H9 (cell line): ENCODE results near the gene VSTM4. TPM values are rescaled to one million over a fixed set of nuclear protein-coding genes. Genes with fewer than 3 reads are reported as not detected.

Experiments used
- DNase-seq: peaks from one replicate; pipeline ENCODE4 v3.0.0-alpha.2; 2017
- H2AFZ ChIP-seq: one replicate; pipeline ENCODE4 v1.6.1; 2013; ENCODE audit warnings: mild to moderate bottlenecking, low read length, control low read depth, moderate library complexity
- H2AK5ac ChIP-seq: 2 replicates; pipeline ENCODE4 v1.6.1; 2013; ENCODE audit warnings: low read length, control low read depth, mixed read lengths; ENCODE audit not compliant: insufficient read length
- H2BK120ac ChIP-seq: one replicate; pipeline ENCODE4 v1.6.1; 2013; ENCODE audit warnings: low read depth, mild to moderate bottlenecking, low read length, control low read depth, inconsistent platforms; ENCODE audit not compliant: poor library complexity, severe bottlenecking
- H2BK12ac ChIP-seq: 2 replicates; pipeline ENCODE4 v1.6.1; 2013; ENCODE audit warnings: low read length, control low read depth, mixed read lengths, low read depth; ENCODE audit not compliant: insufficient read length
- H2BK15ac ChIP-seq: 2 replicates; pipeline ENCODE4 v1.6.1; 2013; ENCODE audit warnings: low read depth, low read length, control low read depth
- H2BK20ac ChIP-seq: one replicate; pipeline ENCODE4 v1.6.1; 2013; ENCODE audit warnings: low read depth, mild to moderate bottlenecking, low read length, control low read depth, inconsistent platforms; ENCODE audit not compliant: poor library complexity, severe bottlenecking
- H2BK5ac ChIP-seq: 2 replicates; pipeline ENCODE4 v1.6.1; 2013; ENCODE audit warnings: low read length, control low read depth, mixed read lengths; ENCODE audit not compliant: insufficient read length
- H3K14ac ChIP-seq: 2 replicates; pipeline ENCODE4 v1.6.1; 2013; ENCODE audit warnings: low read length, control low read depth; ENCODE audit not compliant: insufficient read depth
- H3K18ac ChIP-seq: 2 replicates; pipeline ENCODE4 v1.6.1; 2013; ENCODE audit warnings: low read depth, mild to moderate bottlenecking, mixed read lengths, low read length, control low read depth; ENCODE audit not compliant: insufficient read length
- H3K23ac ChIP-seq: 2 replicates; pipeline ENCODE4 v1.6.1; 2013; ENCODE audit warnings: low read length, control low read depth, mixed read lengths, low read depth; ENCODE audit not compliant: insufficient read length
- H3K23me2 ChIP-seq: 2 replicates; pipeline ENCODE4 v1.6.1; 2013; ENCODE audit warnings: low read depth, mild to moderate bottlenecking, mixed read lengths, low read length, control low read depth; ENCODE audit not compliant: insufficient read length, poor library complexity, severe bottlenecking
- H3K27ac ChIP-seq: 2 replicates; pipeline ENCODE4 v1.5.1; 2013; ENCODE audit warnings: low read length, control low read depth, mixed read lengths, low read depth; ENCODE audit not compliant: insufficient read length
- H3K27me3 ChIP-seq: 2 replicates; pipeline ENCODE4 v1.6.1; 2013; ENCODE audit warnings: low read length, control low read depth, inconsistent platforms; ENCODE audit not compliant: insufficient read depth
- H3K4ac ChIP-seq: 2 replicates; pipeline ENCODE4 v1.6.1; 2013; ENCODE audit warnings: low read depth, mild to moderate bottlenecking, control low read depth, inconsistent platforms, low read length, moderate library complexity
- H3K4me1 ChIP-seq: 2 replicates; pipeline ENCODE4 v1.6.1; 2013; ENCODE audit warnings: low read length, control low read depth, inconsistent platforms; ENCODE audit not compliant: insufficient read depth
- H3K4me2 ChIP-seq: 2 replicates; pipeline ENCODE4 v1.6.1; 2013; ENCODE audit warnings: low read length, control low read depth, mixed read lengths; ENCODE audit not compliant: insufficient read length, insufficient read depth
- H3K56ac ChIP-seq: 2 replicates; pipeline ENCODE4 v1.6.1; 2013; ENCODE audit warnings: low read depth, mild to moderate bottlenecking, mixed read lengths, low read length, control low read depth; ENCODE audit not compliant: insufficient read length
- H3K79me1 ChIP-seq: 2 replicates; pipeline ENCODE4 v1.6.1; 2013; ENCODE audit warnings: low read depth, mild to moderate bottlenecking, moderate library complexity, low read length, control low read depth, inconsistent platforms; ENCODE audit not compliant: insufficient read depth, poor library complexity, severe bottlenecking
- H3K79me2 ChIP-seq: 2 replicates; pipeline ENCODE4 v1.6.1; 2013; ENCODE audit warnings: low read length, control low read depth, inconsistent platforms; ENCODE audit not compliant: insufficient read depth
- H3K9ac ChIP-seq: 2 replicates; pipeline ENCODE4 v1.6.1; 2013; ENCODE audit warnings: low read length, control low read depth, mixed read lengths; ENCODE audit not compliant: insufficient read length; ENCODE audit errors: extremely low read depth
- H3K9me3 ChIP-seq: one replicate; pipeline ENCODE4 v1.6.1; 2013; ENCODE audit warnings: low read depth, low read length, inconsistent platforms; ENCODE audit not compliant: control insufficient read depth
- H3T11ph ChIP-seq: one replicate; pipeline ENCODE4 v1.6.1; 2013; ENCODE audit warnings: mild to moderate bottlenecking, low read length, control low read depth, inconsistent platforms
- H4K20me1 ChIP-seq: one replicate; pipeline ENCODE4 v1.6.1; 2013; ENCODE audit not compliant: control insufficient read depth, insufficient read length, insufficient read depth
- H4K5ac ChIP-seq: 2 replicates; pipeline ENCODE4 v1.6.1; 2013; ENCODE audit warnings: low read depth, mild to moderate bottlenecking, mixed read lengths, low read length, control low read depth; ENCODE audit not compliant: insufficient read length
- H4K8ac ChIP-seq: replicated peaks from 2 replicates; pipeline ENCODE4 v1.6.1; 2013; ENCODE audit warnings: low read length, control low read depth, mixed read lengths, low read depth; ENCODE audit not compliant: insufficient read length
- H4K91ac ChIP-seq: 2 replicates; pipeline ENCODE4 v1.6.1; 2013; ENCODE audit warnings: low read depth, mild to moderate bottlenecking, moderate library complexity, mixed read lengths, low read length, control low read depth; ENCODE audit not compliant: insufficient read length
- H3K27ac Mint-ChIP-seq, 3 experiments: 2 replicates in 2 of 3; 3 replicates in 1 of 3; pipeline ENCODE4 v1.8.0; 2020 to 2021; ENCODE audit warnings: mixed read lengths in 3 of 3, mild to moderate bottlenecking in 1 of 3, moderate library complexity in 1 of 3
- H3K27me3 Mint-ChIP-seq: 2 replicates; pipeline ENCODE4 v1.8.0; 2021; ENCODE audit warnings: low read depth, mild to moderate bottlenecking, moderate library complexity, mixed read lengths
- H3K36me3 Mint-ChIP-seq, 3 experiments: 2 replicates in 2 of 3; 3 replicates in 1 of 3; pipeline ENCODE4 v1.8.0; 2020 to 2021; ENCODE audit warnings: low read depth in 3 of 3, mixed read lengths in 3 of 3; ENCODE audit not compliant: insufficient read depth in 1 of 3
- H3K4me1 Mint-ChIP-seq, 2 experiments: 2 replicates each; pipeline ENCODE4 v1.8.0; 2020; ENCODE audit warnings: mixed read lengths in 2 of 2
- H3K4me3 Mint-ChIP-seq, 2 experiments: 2 replicates in 1 of 2; 3 replicates in 1 of 2; pipeline ENCODE4 v1.8.0; 2020 to 2021; ENCODE audit warnings: mild to moderate bottlenecking in 2 of 2, mixed read lengths in 2 of 2, moderate library complexity in 1 of 2
- H3K9me3 Mint-ChIP-seq, 2 experiments: 2 replicates in 1 of 2; 3 replicates in 1 of 2; pipeline ENCODE4 v1.8.0; 2020; ENCODE audit warnings: mild to moderate bottlenecking in 2 of 2, mixed read lengths in 2 of 2, moderate library complexity in 1 of 2
- CTCF ChIP-seq: fragments of 200-600 bp; sonication (generic); conservative IDR thresholded peaks from 3 replicates; pipeline ENCODE4 v1.8.0; 2021; ENCODE audit warnings: antibody characterized with exemption, mild to moderate bottlenecking
- WGBS: extraction: QIAGEN DNeasy Blood & Tissue Kit; methylation state at CpG from one replicate; pipeline ENCODE4 v1.1.7; 2013; ENCODE audit warnings: missing lambda C conversion rate, low lambda C conversion rate, mixed read lengths; ENCODE audit not compliant: insufficient read length; ENCODE audit errors: extremely low coverage; 5-methylcytosine and 5-hydroxymethylcytosine counted together
- total RNA-seq: library from RNA; stranded (reverse); gene quantifications from 2 replicates; pipeline ENCODE4 v1.2.1, GENCODE V29; 2021

The VSTM4 gene
- total RNA-seq, 1 experiment from 2014 or later, result 0.44 TPM

DNA sequence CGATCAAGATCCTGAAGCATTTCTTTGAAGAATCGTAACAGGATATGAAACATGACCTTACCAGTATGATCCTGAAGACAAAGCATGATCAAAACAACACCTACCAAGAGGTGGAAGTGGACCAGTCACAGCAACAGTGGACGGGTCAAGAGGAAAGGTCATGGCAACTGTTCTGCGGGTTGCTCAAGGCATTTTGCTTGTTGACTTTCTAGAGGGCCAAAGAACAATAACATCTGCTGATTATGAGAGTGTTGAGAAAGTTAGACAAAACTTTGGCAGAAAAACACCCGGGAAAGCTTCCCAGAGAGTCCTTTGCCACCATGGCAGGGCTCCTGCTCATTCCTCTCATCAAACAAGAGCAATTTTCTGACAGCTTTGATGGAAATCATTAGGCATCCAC, 110.1 kb downstream of the VSTM4 start:
- H3K9me3 Mint-ChIP-seq, result no peaks in the 10 kb centered on the region
- Histone ChIP-seq H2BK120ac (no peak overlapping the region), H4K5ac (no peak overlapping the region), H3K79me2 (no peaks in the 10 kb centered on the region), H3K4ac (no peak overlapping the region), H2BK20ac (no peak overlapping the region), H3K18ac (no peak overlapping the region), H3K56ac (no peak overlapping the region), H3K27ac (no peak overlapping the region), H3K9me3 (no peaks in the 10 kb centered on the region), H2BK5ac (no peak overlapping the region), H3T11ph (no peak overlapping the region), H3K4me1 (no peaks in the 10 kb centered on the region), H3K23me2 (no peaks in the 10 kb centered on the region), H4K91ac (no peak overlapping the region), H3K14ac (no peak overlapping the region), H4K20me1 (no peaks in the 10 kb centered on the region), H3K23ac (no peak overlapping the region), H3K79me1 (no peaks in the 10 kb centered on the region), H3K27me3 (no peaks in the 10 kb centered on the region), H2AK5ac (no peak overlapping the region), H2AFZ (no peak overlapping the region), H4K8ac (no peak overlapping the region), H2BK15ac (no peak overlapping the region), H3K4me2 (no peak overlapping the region), H2BK12ac (no peak overlapping the region), H3K9ac (no peak overlapping the region)
- H3K4me3 Mint-ChIP-seq, result no peak overlapping the region
- TF ChIP-seq CTCF, result no peak
- H3K27me3 Mint-ChIP-seq, result peaks cover 5% of the 10 kb centered on the region; the same call in 1 of the 2 replicates
- DNase-seq, result no peak
- no CpG with 5 or more reads among the region's 5 CpGs for WGBS
- no peak overlapping the region for H3K27ac Mint-ChIP-seq
- H3K4me1 Mint-ChIP-seq, result peaks cover 7 to 8% of the 10 kb centered on the region in 2 experiments; a peak in 3 of 4 replicates
- no peaks in the 10 kb centered on the region for H3K36me3 Mint-ChIP-seq
